ENCODE results near the gene ABI1. TPM values are rescaled to one million over a fixed set of nuclear protein-coding genes. Genes with fewer than 3 reads are reported as not detected.

Gene ABI1
- polyA plus RNA-seq, 1 donor from 2014 or later = 50.4 TPM

- H3K9me3 ChIP-seq (ENCODE audit: low read length) = no peaks in the 10 kb centered on the region
- no peak for TF ChIP-seq TAF1 (IDR thresholded peaks at IDR 0.05; ENCODE audit: low read depth)
- TF ChIP-seq SMC3 (conservative IDR thresholded peaks at IDR 0.05; ENCODE audit: poor library complexity) = peak; percentile 74
- TF ChIP-seq POLR2AphosphoS5 (IDR thresholded peaks at IDR 0.05) = no peak
- no peak for TF ChIP-seq EP300 (conservative IDR thresholded peaks at IDR 0.05; ENCODE audit: poor library complexity, severe bottlenecking)
- TF ChIP-seq RAD21 (conservative IDR thresholded peaks at IDR 0.05) = peak; percentile 62
- TF ChIP-seq REST (IDR thresholded peaks at IDR 0.05; ENCODE audit: borderline replicate concordance) = no peak
- TF ChIP-seq MXI1 (conservative IDR thresholded peaks at IDR 0.05; ENCODE audit: poor library complexity, severe bottlenecking) = no peak
- TF ChIP-seq EZH2 (IDR thresholded peaks at IDR 0.05; ENCODE audit: borderline replicate concordance, insufficient read depth, low read length, poor library complexity, severe bottlenecking) = no peak
- TF ChIP-seq CTCF (IDR thresholded peaks at IDR 0.05; ENCODE audit: poor library complexity, severe bottlenecking) = peak; percentile 67
- H2AFZ ChIP-seq (ENCODE audit: low read depth, low read length) = no peak overlapping the region
- no peak overlapping the region for H3K4me3 ChIP-seq (ENCODE audit: low read length)
- H3K9ac ChIP-seq (ENCODE audit: low read length) = no peak overlapping the region
- H3K79me2 ChIP-seq (replicated peaks; ENCODE audit: insufficient read depth, low read length) = no peaks in the 10 kb centered on the region
- H3K9me2 ChIP-seq (ENCODE audit: insufficient read depth, low read length) = no peaks in the 10 kb centered on the region
- no peak overlapping the region for H3K4me2 ChIP-seq (ENCODE audit: low read length)
- H3K27ac ChIP-seq (ENCODE audit: low read length) = no peak overlapping the region
- H3K36me3 ChIP-seq (ENCODE audit: insufficient read depth, low read length) = no peaks in the 10 kb centered on the region
- H3F3A ChIP-seq (ENCODE audit: insufficient read depth, low read length, poor library complexity, severe bottlenecking) = no peaks in the 10 kb centered on the region
- no peaks in the 10 kb centered on the region for H3K27me3 ChIP-seq (ENCODE audit: insufficient read depth, low read depth, low read length)
- no peaks in the 10 kb centered on the region for H4K20me1 ChIP-seq (ENCODE audit: insufficient read depth)
These were observed 30.2 kb upstream of the ABI1 start for GRCh38 chr10:26890956-26891355.

GRCh38 chr10:26887611-26888215 lies 27.0 kb upstream of the ABI1 start:
- Histone ChIP-seq H3K9me2 (ENCODE audit: insufficient read depth, low read length) (no peaks in the 10 kb centered on the region), H3K27ac (ENCODE audit: low read length) (no peak overlapping the region), H3K79me2 (replicated peaks; ENCODE audit: insufficient read depth, low read length) (no peaks in the 10 kb centered on the region), H3K9me3 (ENCODE audit: low read length) (no peaks in the 10 kb centered on the region), H3K36me3 (ENCODE audit: insufficient read depth, low read length) (no peaks in the 10 kb centered on the region), H3K4me3 (ENCODE audit: low read length) (no peak overlapping the region), H2AFZ (ENCODE audit: low read depth, low read length) (no peak overlapping the region), H3K27me3 (ENCODE audit: insufficient read depth, low read depth, low read length) (no peaks in the 10 kb centered on the region), H3F3A (ENCODE audit: insufficient read depth, low read length, poor library complexity, severe bottlenecking) (no peaks in the 10 kb centered on the region), H3K9ac (ENCODE audit: low read length) (no peak overlapping the region), H4K20me1 (ENCODE audit: insufficient read depth) (no peaks in the 10 kb centered on the region), H3K4me2 (ENCODE audit: low read length) (no peak overlapping the region)
- no peak for TF ChIP-seq RAD21 (conservative IDR thresholded peaks at IDR 0.05)
- TF ChIP-seq EZH2 (IDR thresholded peaks at IDR 0.05; ENCODE audit: borderline replicate concordance, insufficient read depth, low read length, poor library complexity, severe bottlenecking) = no peak
- no peak for TF ChIP-seq EP300 (conservative IDR thresholded peaks at IDR 0.05; ENCODE audit: poor library complexity, severe bottlenecking)
- TF ChIP-seq REST (IDR thresholded peaks at IDR 0.05; ENCODE audit: borderline replicate concordance) = no peak
- TF ChIP-seq TAF1 (IDR thresholded peaks at IDR 0.05; ENCODE audit: low read depth) = no peak
- TF ChIP-seq MXI1 (conservative IDR thresholded peaks at IDR 0.05; ENCODE audit: poor library complexity, severe bottlenecking) = no peak
- TF ChIP-seq SMC3 (conservative IDR thresholded peaks at IDR 0.05; ENCODE audit: poor library complexity) = no peak
- TF ChIP-seq CTCF (IDR thresholded peaks at IDR 0.05; ENCODE audit: poor library complexity, severe bottlenecking) = no peak
- TF ChIP-seq POLR2AphosphoS5 (IDR thresholded peaks at IDR 0.05) = no peak
